ENCODE data around the gene GALNT17.

The GALNT17 gene

GRCh38 chr7:71339924-71340323 lies 208.0 kb downstream of the GALNT17 start:
- no peak for DNase-seq (ENCODE audit: low spot score)

- no peak for DNase-seq (ENCODE audit: low spot score)
Measured at GRCh38 chr7:71342202-71342601, 210.3 kb downstream of the GALNT17 start.

GRCh38 chr7:71343039-71343438 lies 211.1 kb downstream of the GALNT17 start:
- DNase-seq (ENCODE audit: low spot score) = no peak

GRCh38 chr7:71343892-71344291 lies 211.9 kb downstream of the GALNT17 start:
- no peak for DNase-seq (ENCODE audit: low spot score)

GRCh38 chr7:71345117-71345884 lies 213.4 kb downstream of the GALNT17 start:
- no peak for DNase-seq (ENCODE audit: low spot score)

GRCh38 chr7:71348821-71349681 lies 217.1 kb downstream of the GALNT17 start:
- DNase-seq (ENCODE audit: low spot score) = no peak

GRCh38 chr7:71349682-71350481 lies 217.9 kb downstream of the GALNT17 start:
- DNase-seq (ENCODE audit: low spot score) = no peak

GRCh38 chr7:71350680-71351079 lies 218.7 kb downstream of the GALNT17 start:
- DNase-seq (ENCODE audit: low spot score) = no peak

GRCh38 chr7:71354716-71355115 lies 222.8 kb downstream of the GALNT17 start:
- DNase-seq (ENCODE audit: low spot score) = no peak

- no peak for DNase-seq (ENCODE audit: low spot score)
Measured at GRCh38 chr7:71361451-71362032, 229.6 kb downstream of the GALNT17 start.

GRCh38 chr7:71362240-71362639 lies 230.3 kb downstream of the GALNT17 start:
- DNase-seq (ENCODE audit: low spot score) = peak; percentile 15

- DNase-seq (ENCODE audit: low spot score) = no peak
Measured at GRCh38 chr7:71363223-71363622, 231.3 kb downstream of the GALNT17 start.

GRCh38 chr7:71363627-71364026 lies 231.7 kb downstream of the GALNT17 start:
- no peak for DNase-seq (ENCODE audit: low spot score)

GRCh38 chr7:71364551-71364950 lies 232.6 kb downstream of the GALNT17 start:
- no peak for DNase-seq (ENCODE audit: low spot score)

- no peak for DNase-seq (ENCODE audit: low spot score)
Measured at GRCh38 chr7:71372991-71373390, 241.0 kb downstream of the GALNT17 start.

GRCh38 chr7:71377062-71377461 lies 245.1 kb downstream of the GALNT17 start:
- DNase-seq (ENCODE audit: low spot score) = no peak

GRCh38 chr7:71377469-71377868 lies 245.5 kb downstream of the GALNT17 start:
- no peak for DNase-seq (ENCODE audit: low spot score)

- DNase-seq (ENCODE audit: low spot score) = no peak
Measured at GRCh38 chr7:71384094-71384493, 252.2 kb downstream of the GALNT17 start.

- no peak for DNase-seq (ENCODE audit: low spot score)
Measured at GRCh38 chr7:71385330-71385729, 253.4 kb downstream of the GALNT17 start.

- no peak for DNase-seq (ENCODE audit: low spot score)
Measured at GRCh38 chr7:71386152-71386785, 254.3 kb downstream of the GALNT17 start.

GRCh38 chr7:71388181-71388580 lies 256.2 kb downstream of the GALNT17 start:
- no peak for DNase-seq (ENCODE audit: low spot score)

GRCh38 chr7:71389976-71390375 lies 258.0 kb downstream of the GALNT17 start:
- DNase-seq (ENCODE audit: low spot score) = no peak
